Measurements from ENCODE around the gene DAB2IP. TPM values are rescaled to one million over a fixed set of nuclear protein-coding genes. Genes with fewer than 3 reads are reported as not detected.

Gene DAB2IP
- total RNA-seq, 1 donor from 2014 or later: 104 TPM

DNA sequence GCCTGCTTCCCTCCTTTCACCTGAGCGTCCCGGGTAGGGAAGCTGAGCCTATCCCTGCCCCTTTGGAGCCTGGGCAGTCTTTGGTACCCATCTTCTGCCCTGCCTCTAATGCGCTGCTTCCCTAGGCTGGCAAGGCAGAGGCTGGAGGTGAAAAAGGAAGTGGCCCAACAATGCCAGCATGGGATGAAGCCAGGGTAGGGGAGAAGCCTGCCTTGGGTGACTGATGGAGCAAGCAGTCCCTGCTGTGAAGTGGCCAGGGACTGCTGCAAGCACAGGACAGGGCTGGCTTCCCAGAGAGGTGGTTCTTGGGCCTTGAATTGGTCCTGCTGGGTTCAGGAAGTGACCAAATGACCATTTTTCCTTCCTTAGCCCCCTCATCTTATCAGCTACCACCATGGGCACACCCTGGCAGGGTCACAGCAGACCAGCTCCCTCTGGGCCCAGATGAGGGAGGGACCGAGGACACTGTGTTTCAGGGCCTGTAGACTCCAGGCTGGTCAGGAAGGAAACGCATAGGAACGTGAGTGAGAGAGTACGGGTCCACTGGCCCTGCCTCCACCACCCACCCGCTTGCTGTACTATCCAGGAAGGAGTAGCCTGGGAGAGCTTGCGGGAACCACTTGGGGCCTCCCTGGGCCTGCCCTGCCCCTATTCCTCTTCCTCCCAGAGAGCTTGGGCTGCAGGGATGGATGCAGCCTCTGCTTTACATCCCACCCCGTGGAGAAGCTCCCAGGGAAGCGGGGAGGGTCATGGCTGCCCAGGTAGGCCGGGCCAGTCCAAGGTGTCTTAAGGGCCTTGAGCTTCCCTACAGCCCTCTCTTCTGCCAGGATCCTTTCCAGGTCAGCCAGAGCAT lies 102.6 kb downstream of the DAB2IP start:
- no peak overlapping the region for H3K27ac Mint-ChIP-seq (ENCODE audit: unreplicated experiment)
- peak overlapping the region; percentile 25 for H3K4me3 Mint-ChIP-seq (ENCODE audit: unreplicated experiment)

DNA sequence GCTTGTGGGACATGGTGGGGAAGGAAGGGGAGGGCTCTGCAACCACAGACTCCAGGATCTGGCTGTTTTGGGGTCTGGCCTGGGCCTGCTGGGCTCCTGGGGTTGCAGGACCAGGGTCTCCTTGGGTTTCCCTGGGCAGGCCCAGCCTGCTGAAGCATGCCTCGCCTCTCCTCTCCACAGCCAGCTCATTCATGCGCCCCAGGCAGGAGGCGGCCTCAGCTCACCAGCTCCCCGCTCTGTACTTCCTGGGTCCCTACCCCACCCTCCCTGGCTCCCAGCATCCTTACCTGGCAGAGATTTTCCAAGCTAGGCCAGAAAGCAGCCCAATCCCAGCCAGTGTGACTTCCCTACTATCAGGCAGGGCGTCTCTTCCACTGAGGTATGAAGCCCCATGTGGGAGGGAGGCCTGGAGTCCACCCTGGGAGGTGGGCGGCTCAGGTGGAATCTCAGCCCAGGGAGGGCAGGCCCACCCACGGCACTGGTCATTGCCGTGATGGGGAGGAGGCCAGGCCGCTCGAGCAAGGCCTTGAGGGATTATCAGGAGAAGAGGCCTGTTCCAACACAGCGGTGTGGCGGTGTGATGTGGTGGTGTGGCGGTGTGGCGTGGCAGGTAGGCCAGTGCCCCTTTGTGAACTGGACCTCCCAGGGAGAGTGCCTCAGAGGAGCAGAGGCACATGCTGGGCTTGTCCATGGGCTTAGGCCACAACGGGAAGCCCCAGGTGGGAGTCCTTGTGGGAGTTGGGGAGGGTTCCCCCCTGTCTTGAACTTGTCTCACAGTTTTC lies 103.4 kb downstream of the DAB2IP start:
- H3K4me1 Mint-ChIP-seq (ENCODE audit: unreplicated experiment): peaks cover 17% of the 10 kb centered on the region
- H3K27ac Mint-ChIP-seq (ENCODE audit: unreplicated experiment): no peak overlapping the region
- H3K36me3 Mint-ChIP-seq (ENCODE audit: low read depth, unreplicated experiment): peaks cover 31% of the 10 kb centered on the region
- no peak for DNase-seq (ENCODE audit: low spot score)
- TF ChIP-seq, protein P1, sequence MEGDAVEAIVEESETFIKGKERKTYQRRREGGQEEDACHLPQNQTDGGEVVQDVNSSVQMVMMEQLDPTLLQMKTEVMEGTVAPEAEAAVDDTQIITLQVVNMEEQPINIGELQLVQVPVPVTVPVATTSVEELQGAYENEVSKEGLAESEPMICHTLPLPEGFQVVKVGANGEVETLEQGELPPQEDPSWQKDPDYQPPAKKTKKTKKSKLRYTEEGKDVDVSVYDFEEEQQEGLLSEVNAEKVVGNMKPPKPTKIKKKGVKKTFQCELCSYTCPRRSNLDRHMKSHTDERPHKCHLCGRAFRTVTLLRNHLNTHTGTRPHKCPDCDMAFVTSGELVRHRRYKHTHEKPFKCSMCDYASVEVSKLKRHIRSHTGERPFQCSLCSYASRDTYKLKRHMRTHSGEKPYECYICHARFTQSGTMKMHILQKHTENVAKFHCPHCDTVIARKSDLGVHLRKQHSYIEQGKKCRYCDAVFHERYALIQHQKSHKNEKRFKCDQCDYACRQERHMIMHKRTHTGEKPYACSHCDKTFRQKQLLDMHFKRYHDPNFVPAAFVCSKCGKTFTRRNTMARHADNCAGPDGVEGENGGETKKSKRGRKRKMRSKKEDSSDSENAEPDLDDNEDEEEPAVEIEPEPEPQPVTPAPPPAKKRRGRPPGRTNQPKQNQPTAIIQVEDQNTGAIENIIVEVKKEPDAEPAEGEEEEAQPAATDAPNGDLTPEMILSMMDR (IDR thresholded peaks at IDR 0.05; ENCODE audit: unreplicated experiment): no peak
- H3K9me3 Mint-ChIP-seq (ENCODE audit: unreplicated experiment): no peaks in the 10 kb centered on the region
- H3K27me3 Mint-ChIP-seq (ENCODE audit: unreplicated experiment): peaks cover 23% of the 10 kb centered on the region
- H3K4me3 Mint-ChIP-seq (ENCODE audit: unreplicated experiment): no peak overlapping the region

More for the DNA sequence above, 102.6 kb downstream of the DAB2IP start:
- H3K27me3 Mint-ChIP-seq (ENCODE audit: unreplicated experiment): peaks cover 20% of the 10 kb centered on the region
- H3K9me3 Mint-ChIP-seq (ENCODE audit: unreplicated experiment): no peaks in the 10 kb centered on the region
- TF ChIP-seq, protein P1 (IDR thresholded peaks at IDR 0.05; ENCODE audit: unreplicated experiment): no peak
- peaks cover 29% of the 10 kb centered on the region for H3K36me3 Mint-ChIP-seq (ENCODE audit: low read depth, unreplicated experiment)
- peaks cover 17% of the 10 kb centered on the region for H3K4me1 Mint-ChIP-seq (ENCODE audit: unreplicated experiment)
- no peak for DNase-seq (ENCODE audit: low spot score)

DNA sequence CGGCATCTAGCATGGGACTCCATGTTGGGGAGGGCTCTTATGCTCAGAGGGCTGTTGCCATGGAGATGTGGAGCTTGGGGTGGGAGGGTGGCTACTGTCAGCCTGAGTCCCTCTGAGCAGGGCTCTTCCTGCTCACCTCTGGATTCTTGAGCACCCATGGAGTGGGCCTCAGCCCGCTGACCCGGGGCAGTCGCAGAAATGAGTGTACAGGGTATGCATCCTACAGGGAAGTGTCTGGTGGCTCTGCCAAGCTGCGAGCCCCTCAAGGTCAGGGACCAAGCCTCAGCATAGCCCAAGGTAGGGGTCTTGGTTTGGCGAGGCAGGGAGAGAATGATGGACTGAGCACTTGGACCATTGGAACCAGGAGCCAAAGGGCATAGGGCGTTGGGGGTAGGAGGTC lies 104.1 kb downstream of the DAB2IP start:
- no peaks in the 10 kb centered on the region for H3K9me3 Mint-ChIP-seq (ENCODE audit: unreplicated experiment)
- peaks cover 32% of the 10 kb centered on the region for H3K36me3 Mint-ChIP-seq (ENCODE audit: low read depth, unreplicated experiment)
- DNase-seq (ENCODE audit: low spot score): no peak
- no peak overlapping the region for H3K4me3 Mint-ChIP-seq (ENCODE audit: unreplicated experiment)
- peaks cover 17% of the 10 kb centered on the region for H3K4me1 Mint-ChIP-seq (ENCODE audit: unreplicated experiment)
- peaks cover 24% of the 10 kb centered on the region for H3K27me3 Mint-ChIP-seq (ENCODE audit: unreplicated experiment)
- TF ChIP-seq, protein P1 (IDR thresholded peaks at IDR 0.05; ENCODE audit: unreplicated experiment): no peak
- H3K27ac Mint-ChIP-seq (ENCODE audit: unreplicated experiment): no peak overlapping the region

DNA sequence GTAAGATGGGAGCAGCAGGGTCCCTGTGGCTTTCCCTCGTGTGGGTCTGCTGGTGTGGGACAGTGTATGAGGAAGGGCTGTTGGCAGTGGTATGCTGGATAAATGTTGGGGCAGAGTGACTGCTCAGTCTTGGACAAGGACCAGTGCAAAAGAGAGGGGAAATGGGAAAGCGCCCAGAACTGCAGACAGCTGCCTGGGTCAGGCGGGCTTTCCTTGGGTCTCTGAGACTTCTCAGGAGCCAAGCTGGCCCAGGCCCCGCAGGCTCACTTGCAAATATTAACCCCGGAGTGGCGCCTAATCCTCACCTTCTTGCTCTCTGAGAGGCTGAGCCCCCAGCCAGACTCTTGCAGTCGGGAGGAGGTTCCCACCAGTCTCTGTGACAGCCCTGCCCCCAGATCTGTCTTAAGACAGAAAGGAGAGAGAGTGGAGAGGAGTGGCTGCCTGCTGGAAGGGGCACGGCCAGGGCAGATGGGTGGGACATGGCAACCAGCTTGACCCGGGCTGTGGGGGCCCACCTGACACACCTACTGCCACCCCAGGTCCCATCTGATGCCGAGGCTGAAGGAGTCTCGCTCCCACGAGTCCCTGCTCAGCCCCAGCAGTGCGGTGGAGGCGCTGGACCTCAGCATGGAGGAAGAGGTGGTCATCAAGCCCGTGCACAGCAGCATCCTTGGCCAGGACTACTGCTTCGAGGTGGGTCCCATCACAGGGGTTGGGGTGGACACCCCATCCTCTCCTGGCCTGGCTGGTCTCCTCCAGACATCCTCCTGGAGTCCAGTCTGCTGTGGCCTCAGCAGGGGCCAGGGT lies 105.2 kb downstream of the DAB2IP start:
- peak overlapping the region; percentile 55 for H3K27ac Mint-ChIP-seq (ENCODE audit: unreplicated experiment)
- no peak for DNase-seq (ENCODE audit: low spot score)

More for the DNA sequence above, 105.2 kb downstream of the DAB2IP start:
- Mint-ChIP-seq H3K27me3 (ENCODE audit: unreplicated experiment) (peaks cover 24% of the 10 kb centered on the region), H3K4me1 (ENCODE audit: unreplicated experiment) (peaks cover 12% of the 10 kb centered on the region), H3K4me3 (ENCODE audit: unreplicated experiment) (no peak overlapping the region), H3K36me3 (ENCODE audit: low read depth, unreplicated experiment) (peaks cover 37% of the 10 kb centered on the region), H3K9me3 (ENCODE audit: unreplicated experiment) (no peaks in the 10 kb centered on the region)
- TF ChIP-seq, protein P1 (IDR thresholded peaks at IDR 0.05; ENCODE audit: unreplicated experiment): no peak

Measured in endothelial cell (in vitro differentiated cells).